ENCODE measurements around the gene TRERF1.
A peak's percentile ranks its signal among the peaks of the same experiment; 100 is the strongest.

The TRERF1 gene

DNA sequence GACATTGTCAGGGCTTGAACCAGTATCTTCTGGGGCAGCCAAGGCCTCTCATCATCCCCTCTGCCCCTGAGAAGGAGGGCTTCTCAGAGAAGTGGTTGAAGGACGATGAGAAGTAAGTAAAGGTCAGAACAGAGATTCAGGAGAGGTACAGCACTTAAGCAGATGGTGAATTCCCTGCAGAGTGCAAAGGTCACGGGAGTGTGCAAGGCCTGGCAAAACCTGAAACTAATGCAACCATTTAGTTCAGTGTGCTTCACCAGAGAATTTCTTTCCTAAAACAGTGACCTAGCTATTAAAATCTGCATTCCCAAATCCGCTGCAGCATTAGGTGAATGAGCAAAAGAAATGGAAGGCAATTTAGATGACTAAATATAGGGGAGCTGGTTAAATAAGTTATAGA, 58.4 kb downstream of the TRERF1 start:
- no peak for DNase-seq

DNA sequence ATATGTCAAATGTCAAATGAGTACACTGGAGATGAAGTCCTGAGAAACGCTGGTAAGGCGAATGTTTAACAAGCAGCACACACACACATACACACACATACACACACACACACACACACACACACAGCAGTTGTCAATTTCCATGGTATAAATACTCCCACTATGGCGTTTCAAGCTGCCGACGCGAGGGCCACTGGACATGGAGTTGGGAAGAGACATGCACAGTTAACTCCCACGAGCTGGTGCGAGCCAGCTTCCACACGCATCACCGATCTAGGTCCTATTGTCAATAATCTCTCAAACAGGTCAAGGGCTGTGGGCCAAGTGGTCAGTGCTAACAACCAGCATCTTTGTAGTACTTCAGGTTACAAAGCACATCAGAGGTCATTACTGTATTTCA, 58.9 kb downstream of the TRERF1 start:
- no peak for DNase-seq

DNA sequence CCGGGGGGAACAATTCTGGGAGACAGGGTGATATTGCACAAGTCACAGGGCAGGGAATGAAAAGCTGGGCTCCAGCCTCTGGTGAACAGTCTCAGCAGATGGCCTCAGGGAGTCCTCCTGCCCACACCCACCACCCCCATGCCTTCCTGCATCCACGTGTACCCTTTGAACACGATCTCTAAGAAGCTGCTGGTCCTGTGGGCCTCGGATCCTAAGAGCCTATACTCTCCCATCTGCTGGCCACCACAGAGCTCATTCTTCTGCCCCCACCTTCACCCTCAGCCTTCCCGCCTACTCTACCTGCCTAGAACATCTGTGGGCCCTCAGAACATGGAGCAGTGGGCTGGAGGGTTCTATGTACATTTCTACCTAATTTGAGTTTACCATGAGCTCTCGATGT, 60.3 kb downstream of the TRERF1 start:
- DNase-seq = no peak

DNA sequence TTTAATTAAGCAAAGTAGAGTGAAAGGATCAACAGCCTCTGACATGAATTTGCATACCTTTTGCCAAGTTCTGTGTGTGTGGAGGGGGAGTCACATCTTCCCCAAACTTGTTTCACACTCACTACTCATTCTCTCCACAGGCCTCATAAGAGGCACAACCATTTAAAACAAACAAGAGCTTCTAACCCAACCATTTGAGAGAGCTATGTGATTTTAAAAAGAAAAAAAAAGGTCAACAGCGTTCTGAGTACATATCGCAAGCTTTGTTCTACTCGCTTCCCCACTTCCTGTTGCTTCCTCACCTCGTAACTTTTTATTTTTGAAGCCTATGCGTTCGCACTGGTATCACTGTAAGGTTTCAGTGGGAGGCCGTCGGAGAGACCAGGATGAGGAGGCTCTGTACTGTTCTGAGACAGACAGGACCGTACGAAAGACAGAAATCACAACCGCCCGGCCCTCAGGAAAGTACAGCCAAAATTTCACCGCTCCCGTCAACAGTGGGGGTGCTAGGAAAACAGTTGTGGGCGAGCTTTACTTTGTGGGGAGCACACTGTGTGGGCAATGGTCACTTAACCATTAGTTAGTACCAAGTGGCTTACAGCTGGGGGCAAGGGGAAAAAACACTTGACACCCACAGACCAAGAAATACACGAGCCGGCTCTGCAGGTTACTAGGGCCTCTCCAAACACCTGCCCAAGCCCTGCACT, 61.3 kb downstream of the TRERF1 start:
- peak in 1 of 2 experiments; percentile 48 for DNase-seq

DNA sequence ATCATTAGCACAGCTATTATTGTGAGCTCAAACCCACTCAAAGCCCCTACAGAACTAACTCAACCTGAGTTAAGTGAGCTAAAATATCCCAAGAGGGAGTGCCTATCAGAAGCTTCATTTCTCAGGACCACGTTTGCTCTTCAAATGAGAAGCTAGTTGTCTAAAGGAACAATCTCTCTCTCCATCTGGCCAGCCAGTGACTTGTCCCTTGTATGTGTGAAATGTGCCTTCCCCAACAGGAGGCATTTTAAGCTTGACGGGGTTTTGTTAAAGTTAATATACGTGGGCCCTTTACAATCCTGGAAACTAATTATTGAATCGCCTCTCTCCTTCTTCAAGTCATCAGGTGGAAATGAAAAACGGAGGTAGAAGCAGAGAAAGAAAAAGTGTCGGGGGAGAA, 62.0 kb downstream of the TRERF1 start:
- DNase-seq = no peak

DNA sequence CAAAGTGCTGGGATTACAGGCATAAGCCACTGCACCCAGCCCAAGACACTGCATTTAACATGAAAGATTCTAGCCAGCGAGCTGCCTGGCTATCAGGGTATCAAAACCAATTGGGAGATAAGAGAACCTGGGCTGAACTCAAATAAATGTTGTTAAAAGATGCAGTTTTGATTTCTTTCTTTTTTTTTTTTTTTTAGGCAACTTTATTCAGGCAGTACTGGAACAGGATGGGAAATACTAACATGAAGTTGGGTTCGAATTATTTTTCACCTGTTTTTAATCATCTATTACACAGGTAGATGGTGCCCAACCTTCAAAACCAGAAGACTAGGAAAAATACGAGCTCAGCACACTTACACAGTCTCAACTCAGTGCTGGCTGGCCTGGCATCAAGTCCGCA, 63.7 kb downstream of the TRERF1 start:
- no peak for DNase-seq

DNA sequence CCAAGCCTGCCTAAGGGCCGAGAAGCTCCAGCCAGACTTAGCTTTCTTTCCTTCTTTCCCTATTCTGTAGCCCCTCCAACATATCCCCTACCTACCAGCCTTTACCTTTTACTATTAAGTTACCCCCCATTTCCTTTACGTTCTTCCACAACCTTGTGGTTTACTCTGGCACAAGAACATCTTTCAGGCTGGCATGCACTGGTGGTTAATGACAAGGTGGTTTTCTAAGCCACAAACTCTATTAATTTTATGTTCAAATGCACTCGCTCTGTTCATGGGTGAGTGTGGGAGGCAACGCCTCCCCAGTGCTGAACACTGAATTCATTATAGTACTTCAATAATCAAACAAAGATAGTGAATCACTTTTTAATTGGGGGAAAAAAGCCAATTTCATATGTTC, 64.4 kb downstream of the TRERF1 start:
- peak in 1 of 2 experiments; percentile 65 for DNase-seq

DNA sequence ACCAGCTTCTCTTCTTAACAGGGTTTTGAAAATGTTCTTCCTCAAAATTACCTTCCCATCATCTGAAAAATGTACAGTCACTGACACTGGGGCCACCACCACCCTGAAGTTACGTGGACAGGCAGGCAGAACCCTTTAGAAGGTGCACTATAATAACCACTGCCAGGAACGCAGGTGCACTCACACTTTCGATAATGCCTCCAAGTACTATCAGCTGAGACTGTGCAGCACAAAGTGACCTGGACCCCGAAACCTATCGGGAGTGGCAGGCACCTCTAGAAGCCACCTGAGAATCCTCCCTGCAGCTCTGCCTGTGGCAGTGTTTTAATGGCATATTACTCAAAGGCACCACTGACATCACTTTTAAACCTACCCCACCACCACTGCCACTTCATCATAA, 66.4 kb downstream of the TRERF1 start:
- no peak for DNase-seq

DNA sequence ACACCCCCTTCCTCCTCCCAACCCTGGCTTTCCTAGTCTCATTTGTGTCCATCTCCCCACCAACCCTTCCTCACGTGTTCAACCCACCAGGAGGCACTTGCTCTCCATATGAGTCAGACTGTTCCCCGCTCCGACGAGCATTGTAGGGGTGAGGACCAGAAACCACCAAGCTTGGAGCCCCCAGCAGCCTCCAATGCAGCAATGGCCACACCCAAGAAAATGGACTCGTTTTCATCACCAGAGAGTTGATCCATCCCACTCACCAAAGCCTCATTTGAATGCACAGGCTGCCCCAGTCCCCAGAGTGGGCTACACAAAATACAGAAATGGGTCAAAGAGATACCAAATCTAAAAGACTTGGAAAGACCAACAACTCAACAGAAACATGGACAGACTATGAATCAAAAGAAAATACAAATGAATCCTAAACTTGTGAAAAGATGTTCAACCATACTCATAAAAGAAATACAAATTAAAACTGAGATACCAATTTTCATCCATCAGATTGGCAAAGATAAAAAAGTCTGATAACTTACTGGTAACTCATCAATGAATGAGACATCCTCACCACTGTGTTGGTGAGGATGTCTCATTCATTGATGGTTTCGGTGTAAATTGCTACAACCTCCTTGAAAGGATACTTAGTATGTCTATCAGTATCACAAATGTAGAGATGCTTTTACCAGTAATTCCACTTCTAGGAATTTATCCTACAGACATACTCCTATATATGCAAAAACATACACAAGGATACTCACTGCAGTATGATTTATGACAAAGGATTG, 68.1 kb downstream of the TRERF1 start:
- DNase-seq = no peak

DNA sequence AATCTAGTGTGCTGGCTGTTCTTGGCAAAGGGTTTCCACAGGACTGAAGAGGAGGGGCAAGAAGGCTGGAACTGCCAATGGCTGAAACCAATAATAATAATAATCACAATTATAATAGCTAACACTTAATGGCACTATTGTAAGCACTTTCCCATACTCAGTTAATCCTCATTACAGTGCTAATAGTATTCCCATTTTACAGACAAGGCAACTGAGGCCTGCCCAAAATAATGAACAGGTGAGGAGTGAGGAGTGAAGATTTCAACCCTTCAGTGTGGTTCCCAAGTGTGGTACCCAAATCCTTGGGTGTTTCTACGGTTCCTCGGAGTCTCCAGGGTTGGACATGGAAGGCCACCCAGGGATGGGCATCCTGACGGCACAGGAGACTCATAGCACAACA, 69.9 kb downstream of the TRERF1 start:
- DNase-seq = no peak

DNA sequence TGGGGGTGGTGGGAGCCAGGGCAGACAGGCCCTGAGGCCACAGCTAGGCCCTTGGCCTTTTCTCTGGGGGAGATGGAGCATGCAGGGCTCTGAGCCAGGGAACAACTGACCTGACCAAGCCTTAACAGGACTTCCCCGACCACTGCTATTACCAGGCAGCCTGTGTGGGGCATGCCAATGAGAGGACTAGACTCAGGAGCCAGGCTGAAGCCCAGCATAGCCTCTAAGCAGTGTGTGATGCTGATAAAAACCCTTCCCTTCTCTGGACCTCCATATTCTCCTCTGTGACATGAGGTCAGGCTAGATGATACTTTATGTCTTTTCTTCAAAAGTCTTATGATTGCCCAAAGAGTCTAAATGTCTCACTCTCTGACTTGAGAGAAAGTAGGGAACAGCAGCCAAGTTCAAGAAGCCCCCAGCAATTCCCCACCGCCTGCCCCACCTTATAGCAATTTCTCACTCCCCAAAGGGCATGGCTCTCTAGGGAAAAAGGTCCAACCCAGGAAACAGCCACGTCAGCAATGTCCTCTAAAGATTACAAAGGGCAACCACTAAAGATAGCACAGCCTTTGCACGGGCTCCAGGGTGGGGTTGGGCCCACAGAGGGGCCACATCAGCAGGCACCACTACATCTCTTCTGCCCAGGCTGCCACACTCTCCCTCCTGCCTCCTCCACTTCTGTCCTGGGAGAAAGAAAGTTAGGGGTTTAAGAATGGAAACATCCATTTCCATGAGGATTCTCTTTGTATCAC, 71.3 kb downstream of the TRERF1 start:
- no peak for DNase-seq

DNA sequence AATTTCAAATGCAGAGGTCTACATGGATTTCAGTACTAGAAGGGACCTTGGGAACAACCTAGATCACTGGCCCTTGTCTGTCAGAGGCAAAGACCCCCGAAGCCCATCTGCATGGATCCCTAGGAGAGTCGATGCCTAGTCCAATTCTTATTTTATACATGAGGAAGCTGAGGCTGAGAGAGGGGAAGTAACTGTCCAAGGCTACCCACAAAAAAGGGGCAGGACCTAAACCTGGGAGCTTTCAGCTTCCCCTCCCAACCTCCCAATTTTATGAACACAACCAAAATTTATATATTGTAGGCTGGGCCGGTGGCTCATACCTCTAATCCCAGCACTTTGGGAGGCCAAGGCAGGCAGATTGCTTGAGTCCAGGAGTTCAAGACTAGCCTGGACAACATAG, 73.2 kb downstream of the TRERF1 start:
- DNase-seq = no peak

DNA sequence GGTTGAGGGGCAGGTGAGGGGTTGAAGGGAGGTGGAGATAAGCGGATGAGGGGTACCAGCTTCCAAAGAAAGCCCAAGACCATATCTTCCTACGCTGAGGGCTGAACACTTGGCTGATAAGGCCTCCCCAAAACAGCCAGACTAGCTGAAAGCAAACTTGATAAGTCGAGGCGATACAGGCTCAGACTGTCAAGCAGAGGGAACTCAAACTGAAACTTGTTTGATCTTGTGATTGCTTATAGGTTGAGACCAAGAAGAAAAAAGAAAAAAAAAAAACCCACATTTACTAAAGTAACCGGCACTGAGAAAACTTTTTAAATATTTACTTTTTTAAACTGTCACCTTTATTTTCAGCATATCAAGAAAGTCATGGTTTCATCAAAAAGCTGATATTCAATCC, 73.6 kb downstream of the TRERF1 start:
- no peak for DNase-seq

DNA sequence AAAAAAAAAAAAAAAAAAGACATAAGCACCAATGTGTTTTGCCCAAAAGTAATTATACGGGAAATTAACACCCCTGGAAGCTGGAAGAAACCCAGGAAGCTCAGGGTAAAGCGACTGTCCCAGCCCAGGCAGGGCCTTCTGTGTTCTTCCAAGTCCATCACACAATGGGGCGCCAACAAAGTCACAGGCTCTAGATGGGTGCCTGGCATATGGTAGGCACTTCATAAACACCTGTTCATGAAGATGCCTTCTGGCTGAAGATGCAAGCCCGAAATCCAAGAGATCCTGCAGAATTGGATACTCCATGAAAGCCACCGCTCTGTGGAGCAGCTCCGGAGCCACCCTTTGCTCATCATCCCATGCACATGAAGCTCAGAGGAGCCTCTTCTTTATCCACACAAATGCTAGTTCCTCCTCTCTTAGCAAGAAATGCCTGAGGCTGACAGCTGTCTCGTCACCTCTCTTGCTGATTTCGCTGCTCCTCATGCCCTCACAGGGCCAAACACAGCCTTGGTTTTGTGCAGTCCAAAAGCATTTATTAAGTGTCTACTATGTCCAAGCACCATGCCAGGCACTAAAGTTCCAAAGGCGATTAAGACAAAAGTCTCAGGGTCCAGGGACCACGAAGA, 76.6 kb downstream of the TRERF1 start:
- no peak for DNase-seq

DNA sequence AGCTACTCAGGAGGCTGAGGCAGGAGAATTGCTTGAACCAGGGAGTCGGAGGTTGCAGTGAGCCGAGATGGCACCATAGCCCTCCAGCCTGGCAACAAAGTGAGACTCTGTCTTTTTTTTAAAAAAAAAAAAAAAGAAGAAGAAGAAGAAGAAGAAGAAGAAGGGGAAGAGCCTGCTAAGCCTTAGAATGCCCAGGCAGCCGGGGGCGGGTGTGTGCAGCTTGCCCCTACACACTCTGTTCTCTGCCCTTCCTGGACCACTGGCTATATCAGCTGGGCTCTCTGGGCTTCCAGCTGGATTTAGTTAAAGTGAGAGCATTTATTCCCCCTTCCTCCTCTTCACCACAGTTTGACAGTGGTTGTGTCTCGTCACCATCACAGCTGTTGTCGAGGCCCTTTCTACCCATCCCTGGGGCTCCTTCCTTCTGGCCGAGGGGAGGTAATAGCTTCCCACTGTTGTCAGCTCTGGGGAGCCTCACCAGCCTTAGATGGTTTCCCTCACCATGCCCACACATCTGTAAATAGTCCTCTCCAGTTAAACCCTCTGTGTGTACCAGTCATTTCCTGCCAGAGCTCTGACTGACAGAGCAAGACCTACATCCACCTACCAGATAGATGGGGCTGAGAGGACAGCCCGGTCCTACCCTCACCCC, 77.6 kb downstream of the TRERF1 start:
- no peak for DNase-seq

DNA sequence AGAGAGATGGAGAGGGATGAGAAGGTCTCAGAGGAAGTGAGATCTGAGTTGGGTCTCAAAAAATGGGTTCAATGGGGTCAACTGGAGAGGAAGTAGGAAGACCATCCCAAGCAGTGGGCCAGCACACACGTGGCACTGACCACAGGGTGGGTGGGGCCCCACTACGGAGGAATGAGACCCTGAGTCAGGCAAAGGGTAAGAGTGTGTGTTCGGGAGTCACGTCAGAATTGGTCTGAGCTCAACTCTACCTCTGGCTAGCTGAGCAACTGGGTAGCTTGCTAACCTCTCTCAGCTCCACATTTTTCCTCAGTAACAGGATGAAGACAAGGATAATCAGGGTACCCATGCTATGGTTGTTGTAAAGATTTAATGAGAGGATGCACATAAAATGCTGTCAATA, 79.0 kb downstream of the TRERF1 start:
- no peak for DNase-seq

DNA sequence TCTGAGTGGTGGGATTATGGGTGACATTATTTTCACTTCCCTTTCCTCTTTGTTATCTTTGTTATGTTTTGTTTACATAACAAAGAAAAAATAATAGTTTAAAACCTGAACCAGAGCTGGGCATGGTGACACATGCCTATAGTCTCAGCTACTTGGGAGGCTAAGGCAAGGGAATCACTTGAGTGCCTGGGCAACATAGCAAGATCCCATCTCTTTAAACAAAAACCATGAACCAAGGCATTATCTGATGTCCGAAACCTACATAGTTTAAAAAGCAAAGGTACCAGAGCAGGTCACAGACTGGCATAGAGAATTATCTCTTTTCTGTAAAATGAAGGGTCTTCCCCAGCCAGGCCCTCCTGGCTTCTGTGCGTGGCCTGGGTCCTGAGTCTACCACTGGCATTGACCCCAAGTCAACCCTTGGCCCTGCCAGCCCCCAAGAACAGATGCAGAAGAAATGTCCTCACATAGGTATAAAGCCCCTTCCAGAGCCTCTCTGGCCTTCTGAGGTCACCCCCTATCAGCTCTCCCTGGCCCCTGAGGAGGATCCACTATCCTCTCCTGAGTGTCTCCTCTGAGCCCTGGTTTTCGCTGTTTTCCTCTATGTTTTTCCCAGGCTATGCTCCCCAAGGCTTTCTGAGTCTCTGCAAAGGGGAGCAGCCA, 81.3 kb downstream of the TRERF1 start:
- no peak for DNase-seq

DNA sequence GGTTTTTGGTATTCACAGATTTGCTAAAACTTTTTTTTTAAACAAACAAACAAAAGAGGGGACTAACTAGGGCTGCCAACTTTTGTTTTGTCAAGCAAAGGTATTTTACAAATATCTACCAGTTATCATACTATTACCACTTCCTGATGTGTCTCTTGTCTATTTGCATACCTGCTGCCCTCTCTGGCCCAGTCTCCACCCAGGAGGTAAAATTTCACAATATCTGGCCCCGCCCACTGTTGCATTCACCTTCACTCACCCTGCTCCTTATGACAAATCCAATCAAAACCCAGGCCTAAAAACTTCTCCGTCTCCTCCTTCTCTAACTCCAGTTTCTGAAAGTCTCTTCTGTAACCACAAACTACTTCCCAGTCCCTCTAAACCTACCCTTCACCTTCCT, 82.2 kb downstream of the TRERF1 start:
- no peak for DNase-seq

DNA sequence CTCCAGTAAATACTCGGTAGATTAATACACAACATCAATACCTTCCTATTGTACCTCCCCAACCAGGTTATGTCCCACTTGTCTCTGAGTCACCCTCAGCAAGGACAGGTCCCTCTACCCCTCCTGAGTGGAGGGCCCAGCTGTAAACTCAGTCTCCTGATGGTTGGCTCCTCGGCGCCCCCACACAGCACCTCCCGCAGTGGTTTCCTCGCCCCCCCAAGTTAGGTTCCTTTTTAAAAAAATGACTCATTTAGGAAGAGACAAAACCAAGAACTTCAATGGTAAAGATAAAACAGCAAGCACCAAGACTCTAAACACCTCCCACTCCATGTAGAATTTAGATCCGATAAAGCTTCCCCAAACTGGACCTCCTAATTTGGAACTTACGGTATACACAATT, 83.5 kb downstream of the TRERF1 start:
- peak; percentile 54 to 80 for DNase-seq

DNA sequence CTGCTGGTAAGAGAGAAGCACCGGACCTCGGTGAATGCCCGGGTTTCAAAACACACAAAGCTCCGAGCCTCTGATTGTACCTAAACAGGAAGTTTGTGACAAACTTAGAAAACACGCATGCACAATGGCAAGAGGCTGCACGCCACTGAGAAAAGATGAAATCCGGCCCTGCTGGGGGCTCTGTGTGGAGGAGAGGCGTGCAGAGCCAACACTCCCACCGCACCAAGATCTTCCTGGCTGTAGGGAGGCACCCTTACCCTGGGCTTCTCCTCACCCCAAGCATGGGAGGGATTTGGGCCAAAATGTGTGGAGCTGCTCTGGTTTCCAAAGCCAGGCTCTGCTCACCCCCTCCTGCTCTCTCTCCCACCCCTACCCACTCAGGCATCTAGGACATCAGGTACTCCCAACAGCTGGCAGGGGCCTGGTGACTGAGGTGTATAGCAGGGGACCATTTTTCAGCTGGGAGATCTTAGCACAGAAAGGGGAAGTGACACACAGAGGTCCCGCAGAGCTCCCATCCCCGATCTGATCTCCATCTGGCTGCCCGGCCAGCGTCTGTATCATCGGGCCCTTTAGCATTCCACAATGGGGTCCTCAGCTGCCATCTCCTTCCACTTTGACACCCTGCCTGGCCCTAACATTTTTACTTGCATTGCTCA, 84.2 kb downstream of the TRERF1 start:
- no peak for DNase-seq

DNA sequence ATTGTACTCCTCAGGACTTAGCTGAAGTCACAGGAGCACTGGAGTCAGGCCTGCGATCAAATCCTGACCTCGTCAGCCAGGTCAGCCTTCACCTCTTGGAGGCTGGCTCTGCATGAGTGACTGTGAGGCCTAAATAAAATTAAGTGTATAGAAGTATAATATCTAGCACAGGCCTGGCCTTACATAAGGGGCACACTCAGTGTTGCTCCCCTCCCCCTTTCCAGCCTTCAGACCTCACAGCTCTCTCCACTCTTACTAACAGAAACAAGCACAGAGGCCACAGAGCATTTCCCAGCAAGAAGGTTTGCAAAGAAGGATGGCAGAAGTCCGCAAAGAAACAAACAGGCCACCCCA, 84.8 kb downstream of the TRERF1 start:
- DNase-seq = no peak
